Measurements from ENCODE around the gene FBF1.

DNA sequence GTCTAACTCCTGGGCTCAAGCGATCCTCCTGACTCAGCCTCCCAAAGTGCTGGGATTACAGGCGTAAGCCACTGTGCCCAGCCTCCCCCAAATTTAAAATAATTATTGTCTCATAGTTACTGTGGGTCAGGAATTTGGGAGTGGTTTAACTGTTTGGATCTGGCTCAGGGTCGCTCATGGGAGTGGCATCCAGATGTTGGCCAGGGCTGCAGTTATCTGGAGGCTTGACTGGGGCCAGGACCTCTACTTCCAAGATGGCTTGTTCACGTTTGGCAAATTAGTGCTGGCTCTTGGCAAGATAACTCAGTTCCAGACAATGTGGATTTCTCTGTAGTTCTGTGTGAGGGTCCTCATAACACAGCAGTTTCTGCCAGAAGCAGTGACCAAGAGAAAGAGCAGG lies 46.2 kb upstream of the FBF1 start:
- TF ChIP-seq, protein P1, sequence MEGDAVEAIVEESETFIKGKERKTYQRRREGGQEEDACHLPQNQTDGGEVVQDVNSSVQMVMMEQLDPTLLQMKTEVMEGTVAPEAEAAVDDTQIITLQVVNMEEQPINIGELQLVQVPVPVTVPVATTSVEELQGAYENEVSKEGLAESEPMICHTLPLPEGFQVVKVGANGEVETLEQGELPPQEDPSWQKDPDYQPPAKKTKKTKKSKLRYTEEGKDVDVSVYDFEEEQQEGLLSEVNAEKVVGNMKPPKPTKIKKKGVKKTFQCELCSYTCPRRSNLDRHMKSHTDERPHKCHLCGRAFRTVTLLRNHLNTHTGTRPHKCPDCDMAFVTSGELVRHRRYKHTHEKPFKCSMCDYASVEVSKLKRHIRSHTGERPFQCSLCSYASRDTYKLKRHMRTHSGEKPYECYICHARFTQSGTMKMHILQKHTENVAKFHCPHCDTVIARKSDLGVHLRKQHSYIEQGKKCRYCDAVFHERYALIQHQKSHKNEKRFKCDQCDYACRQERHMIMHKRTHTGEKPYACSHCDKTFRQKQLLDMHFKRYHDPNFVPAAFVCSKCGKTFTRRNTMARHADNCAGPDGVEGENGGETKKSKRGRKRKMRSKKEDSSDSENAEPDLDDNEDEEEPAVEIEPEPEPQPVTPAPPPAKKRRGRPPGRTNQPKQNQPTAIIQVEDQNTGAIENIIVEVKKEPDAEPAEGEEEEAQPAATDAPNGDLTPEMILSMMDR (IDR thresholded peaks at IDR 0.05): no peak
- TF ChIP-seq POLR2A (IDR thresholded peaks at IDR 0.05) (no peak), POLR2AphosphoS5 (IDR thresholded peaks at IDR 0.05) (no peak)

All from breast epithelium (tissue), 3 donors.